Right hindlimb (tissue), 1 donor: ENCODE measurements around the gene TSC22D2.

ENCODE experiments used
- DNase-seq: peaks from one replicate; pipeline ENCODE4 v3.0.0-alpha.2; 2018

TSC22D2 gene

DNA sequence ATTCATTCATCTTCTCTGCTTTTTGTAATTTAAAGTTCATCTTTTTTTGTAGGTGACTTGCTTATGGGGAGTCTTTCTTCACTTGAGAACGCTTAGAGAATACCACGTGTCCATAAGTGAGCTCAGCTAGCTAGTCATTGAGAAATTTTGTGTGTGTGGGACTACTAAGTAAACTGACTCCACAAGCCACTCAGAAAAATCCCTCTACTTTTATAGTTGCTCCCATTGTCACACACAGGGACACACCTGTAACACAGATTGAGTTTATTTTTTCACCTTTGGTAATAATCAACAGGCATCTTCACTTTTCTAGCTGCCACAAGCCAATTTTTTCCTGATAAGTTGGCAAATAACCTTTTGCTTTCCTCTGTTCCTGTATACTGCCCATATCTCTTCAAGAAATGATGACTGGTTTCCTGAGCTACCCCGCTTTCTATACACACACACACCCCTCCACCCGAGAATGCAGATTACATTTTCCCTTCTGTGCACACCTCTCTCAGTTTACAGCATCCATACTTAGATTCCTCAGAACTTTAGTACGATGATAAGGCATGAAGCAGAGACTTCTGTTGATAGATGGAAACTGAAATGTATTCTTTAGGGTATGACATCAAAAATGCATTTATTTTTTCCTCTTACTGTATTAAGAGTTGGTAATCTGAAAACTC is 4.6 kb downstream of the TSC22D2 start:
- no peak for DNase-seq

DNA sequence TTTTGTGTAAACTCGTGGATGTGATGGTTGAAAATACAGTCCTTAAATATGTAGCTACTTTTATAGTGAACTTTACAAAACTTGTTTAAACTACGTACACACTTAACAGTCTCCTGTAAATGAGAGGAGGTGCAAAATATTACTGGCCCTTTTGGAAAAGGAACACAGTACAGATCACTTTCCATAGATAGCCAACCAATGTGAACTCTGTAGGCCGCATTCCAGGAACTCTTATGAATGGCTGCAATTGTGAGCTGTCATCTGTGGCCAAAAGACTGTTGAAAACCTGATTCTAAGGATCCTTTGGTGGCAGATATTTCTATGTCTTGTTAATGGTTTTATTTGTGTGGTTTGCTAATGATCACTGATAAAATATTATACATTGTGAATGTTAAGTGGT is 6.2 kb downstream of the TSC22D2 start:
- peak; percentile 58 for DNase-seq

DNA sequence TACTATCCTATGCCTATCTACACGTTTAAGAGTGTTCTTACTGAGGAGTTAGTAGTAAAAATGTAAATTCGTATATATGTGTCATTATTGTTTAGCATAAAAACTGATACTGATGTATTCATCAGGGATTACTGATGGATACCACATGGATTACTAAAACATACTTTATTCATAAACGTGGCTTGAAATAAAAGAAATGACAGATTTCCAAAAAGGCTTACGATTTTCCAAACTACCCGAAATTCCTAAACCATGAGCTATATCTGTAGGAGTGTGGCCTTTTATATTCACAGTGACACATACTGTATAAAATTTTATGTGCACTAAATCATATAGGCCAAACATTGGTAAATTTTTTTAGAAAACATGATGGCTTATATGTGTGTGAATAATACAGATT is 6.9 kb downstream of the TSC22D2 start:
- DNase-seq = no peak

DNA sequence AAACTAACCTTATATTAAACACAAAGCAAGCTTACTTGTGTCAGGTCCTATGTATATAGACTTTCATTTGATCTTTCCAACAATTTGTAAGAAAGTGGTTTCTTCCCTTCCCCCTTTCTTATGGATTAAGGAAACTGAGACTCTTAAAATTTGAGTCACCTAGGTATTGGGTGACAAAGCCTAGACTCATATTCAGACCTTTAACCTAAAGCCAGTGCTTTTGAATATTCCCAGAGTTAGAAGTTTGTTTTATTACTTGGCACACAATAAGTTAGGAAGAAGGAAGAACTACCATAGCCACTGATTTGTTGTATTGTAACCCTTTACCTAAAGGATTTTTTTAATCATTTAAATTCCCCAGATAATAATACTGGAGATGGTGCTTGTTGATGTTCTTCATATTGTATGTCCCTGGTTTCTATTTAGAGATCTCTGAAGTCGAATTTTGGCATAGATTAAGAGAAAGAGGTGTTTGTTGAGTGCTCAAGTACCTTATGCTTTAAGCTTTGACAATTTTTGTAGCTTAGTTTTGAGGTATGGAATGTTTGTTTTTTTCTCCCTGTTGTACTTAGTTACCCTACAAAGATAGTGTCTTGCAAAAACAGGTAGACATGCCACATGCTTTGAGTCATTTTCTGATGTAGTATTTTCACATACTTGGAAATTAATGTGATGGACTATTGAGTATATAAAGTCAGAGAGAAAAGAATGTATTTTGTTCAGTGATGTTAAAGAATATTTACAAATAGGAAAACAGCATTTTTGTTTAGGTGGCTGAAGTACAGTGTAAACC is 11.2 kb downstream of the TSC22D2 start:
- no peak for DNase-seq

DNA sequence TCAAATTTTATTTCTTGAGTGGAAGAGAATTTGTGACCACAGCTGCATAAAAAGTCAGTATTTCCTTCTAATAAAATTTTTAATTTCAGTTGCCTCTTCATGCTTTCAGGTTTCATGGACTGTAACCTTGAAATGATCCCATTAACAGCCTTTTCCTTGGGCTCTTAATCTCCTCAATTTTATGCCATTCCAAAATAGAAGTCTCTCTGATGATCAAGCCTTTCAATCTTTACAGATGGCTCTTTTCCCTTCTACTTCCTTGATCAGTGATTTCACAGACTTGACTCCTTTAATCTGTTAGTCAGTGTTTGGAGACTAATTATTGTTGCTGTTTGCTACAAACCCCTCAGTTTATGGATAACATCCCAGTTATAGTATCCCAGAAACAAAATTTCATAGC is 11.9 kb downstream of the TSC22D2 start:
- DNase-seq = no peak

DNA sequence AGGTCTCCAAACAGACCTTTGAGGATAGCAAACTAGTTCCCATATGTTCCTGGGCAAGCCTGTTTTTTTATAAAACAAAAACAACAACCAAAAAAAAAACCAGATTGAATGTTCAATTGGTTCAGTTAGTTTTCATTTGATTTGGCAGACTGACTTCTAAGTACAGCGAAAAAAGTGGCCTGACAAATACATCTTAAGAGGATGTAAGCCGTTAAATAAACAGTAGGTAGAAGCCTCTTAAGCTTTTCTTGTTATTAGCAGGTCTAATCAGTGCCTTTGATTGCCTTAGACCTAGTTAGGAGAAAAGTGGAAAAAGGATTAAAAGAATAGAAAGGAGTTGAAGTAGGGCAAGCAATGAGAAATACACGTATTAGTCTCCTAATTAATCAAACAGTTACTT is 13.2 kb downstream of the TSC22D2 start:
- DNase-seq = no peak

DNA sequence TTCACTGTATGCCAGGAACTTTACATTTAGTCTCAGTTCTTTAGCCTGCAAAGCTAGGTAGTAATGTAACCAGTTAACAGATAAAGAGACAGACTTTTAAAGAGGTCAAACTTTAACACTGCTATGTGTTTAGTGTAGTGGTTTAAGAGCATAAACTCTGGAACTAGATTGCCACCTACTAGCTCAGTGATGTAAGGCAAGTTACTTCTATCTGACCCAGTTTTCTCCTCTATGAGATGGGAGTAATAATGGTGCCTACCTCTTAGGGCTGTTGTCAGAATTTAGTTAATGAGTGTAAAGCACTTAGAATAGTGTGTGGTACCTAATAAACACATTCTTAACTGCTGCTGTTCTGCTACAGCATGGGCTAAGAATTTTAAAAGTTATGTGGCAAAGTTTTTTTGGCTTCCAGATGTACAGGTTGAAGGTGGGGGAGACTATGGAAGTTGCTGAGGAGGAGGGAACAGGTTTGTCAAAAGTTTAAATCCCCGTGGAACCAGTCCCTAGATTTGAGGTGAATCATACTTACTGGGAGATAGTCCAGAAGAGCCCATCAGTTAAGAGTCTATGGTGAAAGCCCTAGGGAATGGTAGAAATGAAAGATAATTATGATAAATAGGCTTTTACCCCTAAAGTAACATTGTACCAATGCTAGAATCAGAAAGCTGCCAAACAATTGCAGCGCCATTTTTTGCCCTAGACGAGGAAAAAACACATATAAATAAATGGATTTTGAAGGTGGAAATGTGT is 13.9 kb downstream of the TSC22D2 start:
- DNase-seq = no peak

DNA sequence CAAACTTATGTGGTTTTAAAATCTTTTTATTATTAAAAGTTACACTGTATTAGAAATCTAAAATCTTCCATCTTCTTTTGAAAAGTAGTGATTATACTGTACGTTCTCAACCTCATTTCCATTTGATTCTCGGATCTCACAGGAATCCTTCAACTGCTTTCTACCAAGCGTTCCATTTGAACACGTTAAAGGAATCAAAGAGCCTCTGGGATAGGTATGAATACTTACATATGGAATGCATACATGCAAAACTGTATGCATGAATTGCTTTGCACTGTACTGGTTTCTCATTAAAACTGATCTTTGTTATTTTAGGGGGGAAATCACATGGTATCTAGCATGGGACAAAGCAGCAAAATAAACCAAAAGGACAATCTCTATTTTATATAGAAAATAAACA is 14.8 kb downstream of the TSC22D2 start:
- no peak for DNase-seq

DNA sequence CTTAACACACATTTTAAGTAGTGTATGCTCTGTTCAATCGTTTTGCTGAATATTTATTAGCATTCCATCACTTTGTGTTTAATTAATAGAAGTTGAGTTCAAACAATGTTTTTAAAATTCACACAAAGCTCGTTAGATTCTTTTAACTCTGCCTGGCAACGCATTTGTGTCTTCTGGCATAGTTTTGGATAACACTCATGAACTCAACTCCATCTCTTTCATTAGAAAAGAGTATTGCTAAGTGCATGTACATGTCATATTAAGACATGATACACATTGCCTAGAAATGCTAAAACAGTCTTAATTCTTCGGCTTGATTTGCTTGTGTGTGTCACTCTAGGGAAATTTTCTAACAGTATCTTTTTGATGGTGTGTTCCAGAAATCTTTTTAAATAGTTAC is 15.7 kb downstream of the TSC22D2 start:
- no peak for DNase-seq

DNA sequence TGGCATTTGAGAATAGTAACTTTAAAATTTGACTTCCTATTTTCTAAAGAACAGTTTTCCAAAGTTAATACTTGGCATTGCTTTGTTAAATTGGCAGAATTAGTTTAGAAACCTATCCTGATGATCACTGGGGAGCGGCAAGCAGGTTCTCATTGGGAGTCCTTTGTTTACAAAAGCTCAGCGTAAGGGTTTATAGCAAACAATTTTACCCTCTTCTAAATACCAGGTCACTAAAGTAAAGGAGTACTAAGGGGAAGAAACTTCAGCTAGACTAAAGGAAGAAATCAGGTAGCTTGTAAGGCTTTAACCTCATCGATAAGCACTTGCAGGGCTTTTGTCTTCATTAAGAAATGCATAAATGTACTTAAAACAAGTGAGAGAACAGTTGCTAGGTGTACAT is 18.2 kb downstream of the TSC22D2 start:
- DNase-seq = no peak

DNA sequence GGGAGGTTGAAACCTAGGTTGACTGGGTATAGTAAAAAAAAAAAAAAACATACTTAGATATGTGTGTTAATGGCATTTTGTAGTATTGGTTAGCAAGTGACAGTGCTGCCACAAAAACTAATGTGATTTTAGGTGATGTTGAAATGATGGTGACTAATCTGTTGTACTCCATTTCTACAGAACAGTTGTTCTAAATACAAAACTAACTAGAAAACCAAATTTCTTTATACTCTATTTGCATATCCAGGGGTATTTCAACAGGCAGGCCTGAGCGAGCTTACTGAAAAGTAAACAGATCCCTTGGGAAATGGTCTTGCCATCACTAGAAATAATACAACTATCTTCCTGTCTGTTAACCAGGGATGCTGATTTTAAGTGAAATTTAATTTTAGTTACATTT is 20.5 kb downstream of the TSC22D2 start:
- DNase-seq = no peak

DNA sequence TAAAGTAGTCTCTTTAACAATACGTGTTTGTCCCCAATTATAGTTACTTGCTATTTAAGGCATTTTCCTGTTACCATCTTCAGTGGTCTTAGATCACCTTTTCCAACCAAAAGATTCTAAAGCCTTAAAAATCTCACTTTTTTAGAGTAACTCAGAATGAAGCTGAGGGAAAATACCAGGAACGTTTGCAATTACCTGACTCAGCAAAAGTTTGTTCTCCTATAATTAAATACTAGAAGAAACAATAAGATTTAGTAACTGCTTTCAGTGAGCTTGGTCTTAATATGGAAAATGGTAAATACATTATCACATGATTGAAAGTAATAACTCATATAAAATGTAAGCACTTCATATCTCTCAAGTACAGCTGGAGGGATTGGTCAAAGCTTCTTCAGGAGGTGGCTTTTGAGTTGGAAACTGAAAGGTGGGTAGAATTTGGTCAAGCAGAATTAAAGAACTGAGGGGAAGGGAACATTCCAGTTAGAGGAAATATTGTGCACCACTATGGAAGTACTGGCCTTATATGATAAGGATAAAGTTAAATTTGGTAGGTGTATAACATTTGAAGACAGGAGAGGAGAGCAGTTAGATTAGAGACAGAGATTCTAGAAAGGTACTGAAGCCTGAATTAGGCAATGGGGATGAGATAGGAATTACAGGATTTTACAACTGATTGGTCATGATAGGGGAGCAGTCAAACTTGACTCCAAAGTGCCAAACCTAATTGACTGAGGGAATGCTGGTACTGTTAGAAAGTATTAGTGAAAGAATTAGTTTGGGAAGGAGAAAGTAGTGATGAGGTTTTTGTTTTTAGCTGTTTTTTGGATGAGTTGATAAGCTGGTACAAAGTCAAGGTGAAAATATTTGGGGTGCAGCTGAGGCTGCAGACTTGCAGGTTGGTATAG is 21.9 kb downstream of the TSC22D2 start:
- DNase-seq = no peak

DNA sequence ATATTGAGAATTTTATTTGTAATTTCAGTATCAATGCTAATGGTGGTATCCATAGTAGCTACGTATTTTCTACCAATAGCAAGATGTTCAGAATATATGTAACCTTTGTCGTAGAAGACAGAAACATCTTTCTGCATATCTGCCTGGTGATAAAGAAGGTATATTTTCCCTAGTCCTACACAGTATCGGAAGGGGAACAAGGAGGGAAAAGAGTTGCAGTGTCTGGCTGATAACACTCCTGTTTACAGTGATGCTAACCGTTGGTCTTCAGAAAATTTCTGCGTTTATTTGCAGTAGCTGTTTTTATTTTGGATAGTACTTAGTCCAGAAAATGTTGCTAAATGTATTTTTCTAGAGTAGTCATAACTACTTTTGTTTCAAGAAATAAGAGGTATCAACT is 25.2 kb downstream of the TSC22D2 start:
- DNase-seq = no peak

DNA sequence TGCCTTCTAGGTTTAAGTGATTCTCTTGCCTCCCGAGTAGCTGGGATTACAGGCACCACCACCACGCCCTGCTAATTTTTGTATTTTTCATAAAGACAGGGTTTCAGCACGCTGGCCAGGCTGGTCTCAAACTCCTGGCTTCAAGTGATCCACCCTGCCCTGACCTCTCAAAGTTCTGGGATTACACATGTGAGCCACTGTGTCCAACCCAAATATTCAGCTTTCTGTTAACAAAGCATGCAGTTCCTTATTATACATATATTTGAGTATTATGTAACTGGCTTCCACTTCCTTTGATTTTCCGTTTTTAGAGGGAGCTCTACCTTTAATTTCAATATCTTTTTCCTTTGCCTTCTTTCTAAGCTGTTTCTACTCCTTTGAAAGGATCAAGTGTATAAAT is 26.1 kb downstream of the TSC22D2 start:
- DNase-seq = no peak

DNA sequence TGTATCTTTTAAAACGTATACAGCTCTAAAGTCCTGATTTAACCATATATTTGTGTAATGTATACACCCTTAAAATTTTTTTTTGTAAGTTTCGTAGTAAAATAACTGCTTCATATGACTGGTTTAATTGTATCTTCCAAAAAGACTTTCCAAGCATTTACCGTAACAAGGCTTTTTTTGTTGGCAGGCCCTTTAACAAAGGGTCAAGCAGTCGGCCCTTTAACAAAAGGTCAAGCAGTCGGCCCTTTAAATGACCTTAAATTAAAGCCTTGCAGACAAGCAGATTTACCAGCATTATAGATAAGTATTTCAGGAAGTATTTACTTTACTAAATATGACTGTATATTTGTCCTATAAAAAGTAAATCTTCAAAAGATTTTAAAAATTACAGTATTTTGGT is 28.1 kb downstream of the TSC22D2 start:
- DNase-seq = no peak

DNA sequence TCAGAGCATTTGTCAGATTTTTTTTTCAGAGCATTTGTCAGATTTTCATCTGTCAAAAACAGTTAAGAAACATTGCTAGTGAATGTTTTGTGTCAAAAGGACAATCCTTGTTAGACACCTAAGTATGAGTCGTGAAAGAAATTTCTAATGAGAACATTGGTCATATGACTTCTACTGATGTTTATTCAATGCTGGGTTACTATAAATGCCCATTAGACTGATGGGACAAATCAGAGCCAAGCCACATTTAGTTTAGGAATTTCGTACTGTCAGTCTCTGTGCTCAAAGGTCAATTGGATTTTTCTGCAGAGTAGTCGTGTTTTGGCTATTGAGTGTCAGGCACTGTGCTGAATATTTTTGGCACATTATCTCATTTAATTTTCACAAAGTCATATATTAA is 31.6 kb downstream of the TSC22D2 start:
- DNase-seq = no peak

DNA sequence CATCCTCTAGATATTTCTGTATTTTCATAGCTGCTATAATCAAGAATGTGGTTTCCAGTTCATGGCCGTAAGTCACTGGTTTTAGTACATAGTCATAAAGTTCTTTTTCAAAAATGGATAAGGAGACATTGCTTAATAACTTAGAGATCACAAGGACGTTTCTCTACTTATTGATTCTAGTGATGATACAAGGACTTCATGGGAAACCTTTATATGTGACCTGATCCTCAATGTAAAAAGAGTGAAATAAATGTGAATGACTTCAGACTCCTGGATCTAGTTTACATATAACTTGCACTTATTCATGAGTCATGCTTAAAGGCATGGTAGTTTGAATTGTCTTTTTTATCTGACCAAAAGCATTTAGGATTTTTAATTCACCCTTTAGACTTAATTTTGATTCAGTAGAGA is 35.2 kb downstream of the TSC22D2 start:
- DNase-seq = no peak

DNA sequence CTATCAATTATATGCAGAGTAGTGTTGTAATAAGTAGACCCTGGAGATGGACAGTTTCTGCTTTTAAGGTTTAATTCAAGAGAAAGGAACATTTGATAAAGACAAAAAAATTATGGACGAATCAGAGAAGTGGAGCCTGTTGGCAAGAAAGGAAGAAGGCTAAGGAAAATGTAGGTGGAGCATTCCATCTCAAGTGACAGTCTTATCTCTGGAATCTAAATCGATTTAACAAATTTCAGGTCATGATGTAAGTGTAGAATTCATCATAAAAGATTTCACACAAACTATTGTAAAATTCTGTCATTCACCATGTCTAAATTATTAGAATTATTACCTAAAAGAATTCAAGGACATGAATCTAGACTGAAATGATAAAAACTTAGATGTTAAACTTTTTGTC is 36.3 kb downstream of the TSC22D2 start:
- DNase-seq = no peak

DNA sequence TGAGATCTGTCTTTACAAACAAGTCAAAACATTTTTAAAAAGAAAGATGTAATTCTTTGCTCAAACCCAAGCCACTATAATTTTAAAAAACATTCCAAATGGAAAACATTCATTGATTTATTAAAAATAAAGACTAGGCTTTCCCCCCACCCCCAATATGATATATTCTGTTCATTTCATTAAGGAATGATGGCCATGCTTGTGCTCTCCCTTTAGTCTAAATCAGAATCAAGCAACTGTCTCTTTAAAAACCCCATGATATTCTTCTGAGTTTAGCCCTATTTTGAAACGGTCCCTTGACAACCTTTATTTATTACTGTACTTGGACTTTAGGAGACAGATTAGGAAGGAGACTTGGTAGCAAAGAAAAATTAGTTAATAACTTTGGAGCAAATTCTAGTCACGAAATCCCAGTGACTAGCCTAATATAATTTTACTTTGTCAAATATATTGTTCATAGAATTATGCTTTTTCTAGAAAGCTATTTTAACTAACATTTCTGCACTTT is 38.4 kb downstream of the TSC22D2 start:
- DNase-seq = no peak

DNA sequence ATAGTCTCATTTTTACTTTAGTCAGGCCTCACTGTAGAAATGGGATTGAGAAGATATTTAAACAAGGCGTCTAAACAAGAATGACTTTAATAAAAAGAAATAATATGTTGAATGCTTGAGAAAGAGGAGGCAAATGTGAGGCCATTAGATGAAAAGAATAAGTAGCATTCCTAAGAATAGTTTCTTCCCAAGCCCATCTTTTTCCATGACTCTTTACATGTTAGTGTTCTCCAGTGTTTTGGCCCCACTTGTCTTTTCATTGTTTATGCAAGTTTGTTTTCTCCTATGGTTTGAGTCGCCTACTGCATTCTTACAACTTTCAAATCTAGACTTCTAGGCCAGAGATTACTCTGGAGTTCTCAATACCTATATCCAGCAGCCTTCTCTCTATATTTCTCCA is 39.0 kb downstream of the TSC22D2 start:
- DNase-seq = no peak

DNA sequence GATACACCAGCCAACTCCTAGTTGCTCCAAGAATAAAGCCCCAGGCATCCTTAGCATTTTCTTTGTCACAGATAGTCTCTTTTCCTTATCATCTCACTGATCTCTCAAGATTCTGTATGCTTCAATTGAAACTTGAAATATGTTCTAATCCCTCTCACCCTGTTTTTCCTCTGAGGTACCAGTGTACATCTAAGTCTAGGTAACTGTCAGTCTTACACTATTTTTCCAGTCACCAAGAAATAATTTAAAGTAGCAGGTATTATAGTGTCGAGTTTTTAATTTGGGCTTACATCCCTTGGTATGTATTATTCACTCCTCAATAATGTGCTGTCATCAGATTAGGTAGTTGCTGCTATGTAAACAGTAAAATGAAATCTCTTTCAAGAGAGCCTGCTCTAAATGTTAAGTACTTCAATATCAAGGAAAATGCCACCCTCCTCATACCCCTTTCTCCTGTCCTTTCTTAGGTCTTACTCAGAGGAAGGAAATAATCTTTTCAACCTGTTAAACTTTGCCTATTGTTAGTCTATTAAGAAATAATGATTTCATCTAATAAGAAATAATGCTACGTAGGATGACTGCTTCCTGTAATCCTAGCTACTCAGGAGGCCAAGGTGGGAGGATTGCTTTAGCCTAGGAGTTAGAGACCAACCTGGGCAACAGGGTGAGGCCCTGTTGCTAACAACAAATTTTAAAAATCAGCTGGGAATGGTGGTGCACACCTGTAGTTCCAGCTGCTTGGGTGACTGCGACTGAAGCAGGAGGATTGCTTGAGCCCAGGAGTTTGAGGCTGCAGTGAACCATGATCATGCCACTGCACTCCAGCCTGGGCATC is 39.8 kb downstream of the TSC22D2 start:
- DNase-seq = no peak
